Measurements from ENCODE around the gene LRRC45. TPM values are rescaled to one million over a fixed set of nuclear protein-coding genes. Genes with fewer than 3 reads are reported as not detected.
"Not testable (repeated sequence)": the region's sequence is repeated elsewhere in the genome, so short reads cannot be mapped to it uniquely, and the experiment has no call there.

LRRC45 gene
- total RNA-seq, 1 experiment from 2014 or later = 17.2 TPM

DNA sequence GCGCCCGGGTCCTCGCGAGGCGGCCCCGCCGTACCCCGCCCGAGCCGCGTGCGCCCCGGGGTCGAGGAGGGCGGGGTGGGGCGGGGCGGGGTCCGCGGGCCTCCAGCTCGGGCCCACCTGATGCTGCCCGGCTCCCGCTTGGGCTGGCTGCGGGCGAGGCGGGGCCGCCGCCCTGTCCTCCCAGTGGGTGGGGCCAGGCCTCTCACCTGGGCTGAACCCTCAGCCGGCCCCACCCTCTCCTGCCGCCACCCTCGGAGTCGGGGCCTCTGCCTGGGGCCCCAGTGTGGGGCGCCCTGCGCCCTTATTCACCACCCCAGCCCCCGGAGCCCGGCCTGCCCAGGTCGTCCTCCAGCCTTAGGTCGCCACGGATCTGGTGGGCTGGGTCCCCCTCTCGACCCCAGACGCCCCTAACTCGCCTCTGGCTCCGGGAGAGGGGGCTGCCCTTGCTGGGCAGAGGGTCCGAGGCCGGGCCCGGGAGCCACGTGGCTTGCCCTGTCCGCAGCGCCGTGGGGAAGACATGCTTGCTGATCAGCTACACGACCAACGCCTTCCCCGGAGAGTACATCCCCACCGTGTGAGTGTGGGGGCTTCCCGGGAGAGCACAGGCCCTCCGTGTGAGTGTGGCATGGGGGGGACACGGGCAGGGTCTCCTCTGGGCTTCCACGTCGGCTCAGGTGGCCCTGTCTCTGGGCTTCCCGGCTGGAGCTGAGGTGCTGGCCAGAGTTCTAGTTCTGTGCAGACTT, 9.0 kb downstream of the LRRC45 start:
- DNase-seq (ENCODE audit: low read depth) = no peak

DNA sequence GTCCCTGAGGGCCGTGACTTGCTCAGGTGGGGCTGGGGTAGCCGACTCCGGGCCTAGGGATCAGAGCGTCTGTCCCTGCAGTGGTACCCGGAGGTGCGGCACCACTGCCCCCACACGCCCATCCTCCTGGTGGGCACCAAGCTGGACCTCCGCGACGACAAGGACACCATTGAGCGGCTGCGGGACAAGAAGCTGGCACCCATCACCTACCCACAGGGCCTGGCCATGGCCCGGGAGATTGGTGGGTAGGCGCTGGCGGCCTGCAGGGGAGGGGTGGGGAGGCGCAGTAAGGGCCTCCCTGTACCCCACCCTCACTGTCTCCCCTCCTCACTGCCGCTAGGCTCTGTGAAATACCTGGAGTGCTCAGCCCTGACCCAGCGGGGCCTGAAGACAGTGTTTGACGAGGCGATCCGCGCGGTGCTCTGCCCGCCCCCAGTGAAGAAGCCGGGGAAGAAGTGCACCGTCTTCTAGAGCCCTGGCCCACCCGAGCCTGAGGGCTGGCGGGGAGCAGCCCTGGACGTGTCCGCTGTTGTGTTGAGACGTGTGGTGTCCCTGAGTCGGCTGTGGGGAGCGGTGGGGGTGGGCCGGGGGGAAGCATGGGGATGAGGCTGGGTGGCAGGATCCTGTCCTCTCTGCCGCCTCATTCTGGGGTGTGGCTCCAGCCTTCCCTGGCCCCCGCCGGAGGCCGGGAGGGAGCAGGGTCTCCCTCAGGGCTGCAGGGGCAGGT, 10.4 kb downstream of the LRRC45 start:
- DNase-seq (ENCODE audit: low read depth) = no peak

GRCh38 chr17:82034371-82035011, 11.4 kb downstream of the LRRC45 start:
- no peak for DNase-seq (ENCODE audit: low read depth)

GRCh38 chr17:82035488-82035887, 12.4 kb downstream of the LRRC45 start:
- DNase-seq (ENCODE audit: low read depth) = no peak

GRCh38 chr17:82035956-82036633, 13.0 kb downstream of the LRRC45 start:
- DNase-seq (ENCODE audit: low read depth) = no peak

DNA sequence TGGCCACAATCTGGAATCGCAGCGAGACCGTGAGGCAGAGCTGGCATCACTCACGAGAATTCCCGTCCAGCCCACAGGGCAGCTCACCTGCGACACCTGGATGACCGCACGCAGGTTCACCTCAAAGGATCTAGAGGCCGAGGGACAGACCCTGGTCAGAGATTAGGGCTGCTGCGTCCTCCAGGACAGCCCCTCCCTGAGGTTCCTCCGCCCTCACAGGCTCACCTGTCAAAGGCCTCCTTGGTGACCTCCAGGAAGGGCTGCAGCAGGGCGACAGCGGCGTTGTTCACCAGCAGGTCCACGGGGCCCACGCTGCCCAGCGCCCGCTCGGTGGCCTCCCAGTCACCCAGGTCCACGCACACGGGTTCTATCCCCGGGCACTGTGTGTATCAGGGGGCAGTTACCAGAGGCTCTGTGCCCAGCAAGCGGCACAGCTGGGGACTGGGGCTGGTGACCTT, 13.6 kb downstream of the LRRC45 start:
- DNase-seq (ENCODE audit: low read depth) = no peak

GRCh38 chr17:82037092-82037888, 14.2 kb downstream of the LRRC45 start, which contains the start of gene DCXR:
DCXR (minus strand) TSS chr17:82037697; CDS start chr17:82037682, 15 bp downstream.
- peak; percentile 96 for DNase-seq (ENCODE audit: low read depth)

DNA sequence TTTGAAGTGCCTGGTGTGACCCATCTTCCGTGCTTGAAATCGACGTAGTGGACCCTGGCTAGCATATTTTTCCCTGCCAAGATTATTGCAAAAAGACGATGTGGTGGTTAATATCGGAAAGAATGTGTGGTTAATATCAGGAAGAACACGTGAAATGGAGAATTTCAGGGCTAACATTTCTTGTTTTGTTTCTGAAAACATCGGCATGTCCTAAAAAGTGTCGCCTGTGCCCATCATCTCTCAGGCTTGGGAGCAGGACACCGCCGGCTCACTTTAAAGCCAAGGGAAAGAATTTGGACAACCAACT, 14.7 kb downstream of the LRRC45 start:
- DNase-seq (ENCODE audit: low read depth) = no peak

DNA sequence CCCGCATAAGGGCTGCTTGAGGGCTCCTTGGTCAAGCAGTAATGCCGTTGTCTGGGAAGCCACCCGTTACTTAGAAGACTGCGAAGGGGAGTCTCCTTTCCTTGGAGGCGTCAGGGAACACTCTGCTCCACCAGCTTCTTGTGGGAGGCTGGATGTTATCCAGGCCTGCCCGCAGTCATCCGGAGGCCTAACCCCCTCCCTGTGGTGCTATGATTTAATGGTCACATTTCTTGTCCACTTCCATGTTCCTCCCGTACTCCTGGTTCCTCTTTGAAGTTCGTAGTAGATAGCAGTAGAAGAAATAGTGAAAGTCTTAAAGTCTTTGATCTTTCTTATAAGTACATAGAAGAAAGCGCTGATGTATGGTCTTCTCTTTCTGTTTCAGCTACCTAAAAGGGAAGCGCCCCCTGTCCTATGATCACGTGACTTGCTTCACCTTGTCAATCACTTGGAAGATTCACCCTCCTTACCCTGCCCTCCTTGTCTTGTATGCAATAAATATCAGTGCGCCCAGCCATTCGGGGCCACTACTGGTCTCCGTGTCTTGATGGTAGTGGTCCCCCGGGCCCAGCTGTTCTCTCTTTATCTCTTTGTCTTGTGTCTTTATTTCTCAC, 15.8 kb downstream of the LRRC45 start:
- not testable (repeated sequence) for DNase-seq (ENCODE audit: low read depth)

- no peak for DNase-seq (ENCODE audit: low read depth)
Measured at GRCh38 chr17:82039695-82040299, 16.7 kb downstream of the LRRC45 start.

GRCh38 chr17:82041144-82041814, 18.2 kb downstream of the LRRC45 start:
- DNase-seq (ENCODE audit: low read depth) = no peak

GRCh38 chr17:82042649-82043048, 19.5 kb downstream of the LRRC45 start:
- DNase-seq (ENCODE audit: low read depth) = no peak

DNA sequence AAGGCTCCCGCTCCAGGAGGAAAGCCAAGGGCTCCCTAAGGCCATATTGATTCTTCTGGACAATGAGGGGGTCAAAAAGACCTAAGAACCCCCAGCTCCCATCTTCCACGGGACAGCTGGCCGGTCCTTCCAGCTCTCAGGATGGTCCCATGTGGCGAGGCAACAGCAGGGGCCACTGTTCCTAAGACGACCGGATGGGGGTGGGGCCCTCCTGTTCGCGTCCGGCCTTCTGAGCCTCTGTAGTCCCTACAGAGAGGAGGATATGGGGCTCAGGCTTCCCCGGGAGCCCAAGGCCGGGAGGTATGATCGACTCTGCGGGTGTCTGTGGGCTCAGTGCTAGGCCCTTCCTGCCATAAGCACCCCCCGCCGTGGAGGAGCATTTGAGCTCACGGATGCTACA, 20.4 kb downstream of the LRRC45 start:
- no peak for DNase-seq (ENCODE audit: low read depth)

DNA sequence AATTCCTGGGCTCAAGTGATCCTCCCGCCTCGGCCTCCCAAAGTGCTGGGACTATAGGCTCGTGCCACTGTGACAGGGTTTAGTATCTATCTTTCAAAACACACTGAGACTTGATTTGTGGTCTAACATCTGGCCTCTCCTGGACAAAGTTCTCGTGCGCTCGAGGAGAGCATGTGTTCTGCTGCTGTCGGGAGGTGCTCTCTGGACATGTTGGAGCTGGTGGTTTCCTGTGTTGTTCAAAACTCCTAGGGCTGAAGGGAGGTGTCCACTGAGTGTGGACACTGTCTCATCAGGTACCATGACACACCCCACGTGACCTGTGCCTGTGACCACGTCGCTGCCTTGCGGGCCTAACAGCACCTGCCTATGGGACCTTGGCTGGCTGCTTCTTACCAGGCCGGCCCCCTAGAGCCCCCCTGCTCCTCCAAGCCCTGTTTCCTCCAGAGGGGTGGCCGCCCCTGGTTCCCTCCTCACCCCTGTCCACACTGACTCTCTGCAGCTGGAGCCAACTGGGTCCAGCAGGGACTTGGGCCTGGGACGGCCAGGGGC, 22.9 kb downstream of the LRRC45 start:
- no peak for DNase-seq (ENCODE audit: low read depth)

- no peak for DNase-seq (ENCODE audit: low read depth)
Measured at GRCh38 chr17:82046903-82047302, 23.8 kb downstream of the LRRC45 start.

DNA sequence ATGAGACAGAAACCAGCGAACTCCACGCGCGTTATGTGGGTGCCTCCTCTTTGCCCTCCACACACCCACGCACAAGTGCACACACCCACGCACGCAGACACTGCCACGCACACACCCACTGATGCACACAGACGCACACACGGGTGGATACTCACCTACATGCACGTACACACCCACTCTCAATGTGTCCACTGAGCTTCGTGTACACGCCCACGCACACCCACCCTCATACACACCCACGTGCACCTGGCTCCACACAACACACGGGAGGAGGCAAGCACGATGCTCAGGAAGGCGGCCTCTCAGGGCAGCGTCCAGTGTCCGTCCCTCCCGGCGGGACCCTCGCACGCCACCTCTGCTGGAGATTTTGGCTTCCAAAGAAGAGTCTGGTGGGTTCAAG, 24.3 kb downstream of the LRRC45 start:
- DNase-seq (ENCODE audit: low read depth) = no peak

- DNase-seq (ENCODE audit: low read depth) = no peak
Measured at GRCh38 chr17:82047914-82048570, 24.9 kb downstream of the LRRC45 start.

DNA sequence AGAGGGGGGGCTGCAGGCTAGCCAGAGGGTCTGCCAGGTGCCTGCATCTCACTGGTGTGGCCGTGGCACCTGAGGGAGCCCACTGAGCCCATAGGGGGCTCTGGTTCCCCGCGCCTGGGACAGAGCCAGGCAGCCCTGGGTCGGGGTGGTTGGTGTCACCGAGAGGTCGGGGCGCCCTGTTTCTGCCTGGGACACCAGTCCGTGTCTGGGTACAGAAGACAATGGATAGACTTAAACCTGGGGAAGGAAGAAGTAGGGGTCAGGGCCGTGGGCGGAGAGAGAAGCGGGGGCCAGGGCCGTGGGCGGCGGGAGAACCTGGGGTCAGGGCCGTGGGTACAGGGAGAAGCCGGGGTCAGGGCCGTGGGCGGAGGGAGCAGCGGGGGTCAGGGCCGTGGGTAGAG, 25.5 kb downstream of the LRRC45 start:
- DNase-seq (ENCODE audit: low read depth) = no peak

DNA sequence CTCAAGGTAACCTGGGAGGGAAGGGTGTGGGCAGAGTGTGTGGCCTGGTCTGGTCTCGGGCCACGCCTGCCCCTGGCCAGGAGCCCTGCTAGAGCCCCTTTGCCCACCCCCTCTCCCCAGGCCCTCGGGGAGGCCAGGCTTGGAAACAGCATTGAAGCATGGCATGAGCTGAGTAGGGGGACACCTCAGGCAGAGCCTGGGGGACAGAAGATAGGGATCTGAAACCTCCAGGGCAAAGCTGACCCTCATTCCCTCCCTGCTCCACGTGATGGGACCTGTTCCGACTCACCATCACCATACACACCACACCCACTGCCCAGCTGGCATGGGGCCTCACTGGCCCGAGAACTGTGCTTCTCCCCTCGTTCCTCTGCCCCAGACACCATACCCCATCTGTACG, 26.0 kb downstream of the LRRC45 start:
- DNase-seq (ENCODE audit: low read depth) = no peak
